ENCODE data around the gene PRKG1.

GRCh38 chr10:52239771-52240170, 1165.5 kb downstream of the PRKG1 start:
- no peak for TF ChIP-seq CTCF (IDR thresholded peaks at IDR 0.05)
- no peak for TF ChIP-seq POLR2A (IDR thresholded peaks at IDR 0.05)
